HEK293 (cell line): ENCODE data around the gene IL17RC.

Source experiments
- ZBTB21 ChIP-seq: fragments of 450-650 bp; formaldehyde crosslinking; IDR thresholded peaks from 2 replicates; pipeline ENCODE4 v1.5.1; 2017; ENCODE audit warnings: missing biosample characterization, missing genetic modification characterization
- ZNF121 ChIP-seq: fragments of 450-650 bp; formaldehyde crosslinking; IDR thresholded peaks from 2 replicates; pipeline ENCODE4 v1.5.1; 2016; ENCODE audit warnings: missing biosample characterization, missing genetic modification characterization
- ZNF768 ChIP-seq: fragments of 450-650 bp; formaldehyde crosslinking; IDR thresholded peaks from 2 replicates; pipeline ENCODE4 v1.5.1; 2018; ENCODE audit warnings: missing biosample characterization, mild to moderate bottlenecking, missing genetic modification characterization
- TF ChIP-seq, protein P1 (sequence below): fragments of 450-650 bp; formaldehyde crosslinking; IDR thresholded peaks from 2 replicates; pipeline ENCODE4 v1.5.1; 2016; ENCODE audit warnings: missing biosample characterization, missing genetic modification characterization, borderline replicate concordance
- TF ChIP-seq, protein P2 (sequence below): fragments of 450-650 bp; formaldehyde crosslinking; IDR thresholded peaks from 2 replicates; pipeline ENCODE4 v1.5.1; 2016; ENCODE audit warnings: missing biosample characterization, missing genetic modification characterization
- TF ChIP-seq, protein P3 (sequence below): IDR thresholded peaks from 2 replicates; pipeline ENCODE4 v1.6.1; 2011; ENCODE audit warnings: mild to moderate bottlenecking, low read depth, low read length, borderline replicate concordance

DNA sequence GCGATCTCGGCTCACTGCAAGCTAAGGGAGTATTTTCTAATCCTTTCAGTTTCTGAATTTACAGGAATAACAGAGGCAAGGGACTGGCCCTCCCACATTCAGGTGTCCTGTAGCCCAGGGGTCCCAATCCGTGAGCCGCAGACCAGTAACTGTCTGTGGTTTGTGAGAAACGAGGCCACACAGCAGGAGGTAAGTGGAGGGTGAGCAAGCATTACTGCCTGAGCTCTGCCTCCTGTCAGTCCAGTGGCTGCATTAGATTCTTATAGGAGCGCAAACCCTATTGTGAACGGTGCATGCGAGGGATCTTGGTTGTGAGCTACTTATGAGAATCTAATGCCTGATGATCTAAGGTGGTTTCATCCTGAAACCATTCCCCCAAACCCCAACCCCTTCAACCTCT, 5.0 kb upstream of the IL17RC start:
- TF ChIP-seq, protein P1, sequence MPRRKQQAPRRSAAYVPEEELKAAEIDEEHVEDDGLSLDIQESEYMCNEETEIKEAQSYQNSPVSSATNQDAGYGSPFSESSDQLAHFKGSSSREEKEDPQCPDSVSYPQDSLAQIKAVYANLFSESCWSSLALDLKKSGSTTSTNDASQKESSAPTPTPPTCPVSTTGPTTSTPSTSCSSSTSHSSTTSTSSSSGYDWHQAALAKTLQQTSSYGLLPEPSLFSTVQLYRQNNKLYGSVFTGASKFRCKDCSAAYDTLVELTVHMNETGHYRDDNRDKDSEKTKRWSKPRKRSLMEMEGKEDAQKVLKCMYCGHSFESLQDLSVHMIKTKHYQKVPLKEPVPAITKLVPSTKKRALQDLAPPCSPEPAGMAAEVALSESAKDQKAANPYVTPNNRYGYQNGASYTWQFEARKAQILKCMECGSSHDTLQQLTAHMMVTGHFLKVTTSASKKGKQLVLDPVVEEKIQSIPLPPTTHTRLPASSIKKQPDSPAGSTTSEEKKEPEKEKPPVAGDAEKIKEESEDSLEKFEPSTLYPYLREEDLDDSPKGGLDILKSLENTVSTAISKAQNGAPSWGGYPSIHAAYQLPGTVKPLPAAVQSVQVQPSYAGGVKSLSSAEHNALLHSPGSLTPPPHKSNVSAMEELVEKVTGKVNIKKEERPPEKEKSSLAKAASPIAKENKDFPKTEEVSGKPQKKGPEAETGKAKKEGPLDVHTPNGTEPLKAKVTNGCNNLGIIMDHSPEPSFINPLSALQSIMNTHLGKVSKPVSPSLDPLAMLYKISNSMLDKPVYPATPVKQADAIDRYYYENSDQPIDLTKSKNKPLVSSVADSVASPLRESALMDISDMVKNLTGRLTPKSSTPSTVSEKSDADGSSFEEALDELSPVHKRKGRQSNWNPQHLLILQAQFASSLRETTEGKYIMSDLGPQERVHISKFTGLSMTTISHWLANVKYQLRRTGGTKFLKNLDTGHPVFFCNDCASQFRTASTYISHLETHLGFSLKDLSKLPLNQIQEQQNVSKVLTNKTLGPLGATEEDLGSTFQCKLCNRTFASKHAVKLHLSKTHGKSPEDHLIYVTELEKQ: no peak
- TF ChIP-seq, protein P2, sequence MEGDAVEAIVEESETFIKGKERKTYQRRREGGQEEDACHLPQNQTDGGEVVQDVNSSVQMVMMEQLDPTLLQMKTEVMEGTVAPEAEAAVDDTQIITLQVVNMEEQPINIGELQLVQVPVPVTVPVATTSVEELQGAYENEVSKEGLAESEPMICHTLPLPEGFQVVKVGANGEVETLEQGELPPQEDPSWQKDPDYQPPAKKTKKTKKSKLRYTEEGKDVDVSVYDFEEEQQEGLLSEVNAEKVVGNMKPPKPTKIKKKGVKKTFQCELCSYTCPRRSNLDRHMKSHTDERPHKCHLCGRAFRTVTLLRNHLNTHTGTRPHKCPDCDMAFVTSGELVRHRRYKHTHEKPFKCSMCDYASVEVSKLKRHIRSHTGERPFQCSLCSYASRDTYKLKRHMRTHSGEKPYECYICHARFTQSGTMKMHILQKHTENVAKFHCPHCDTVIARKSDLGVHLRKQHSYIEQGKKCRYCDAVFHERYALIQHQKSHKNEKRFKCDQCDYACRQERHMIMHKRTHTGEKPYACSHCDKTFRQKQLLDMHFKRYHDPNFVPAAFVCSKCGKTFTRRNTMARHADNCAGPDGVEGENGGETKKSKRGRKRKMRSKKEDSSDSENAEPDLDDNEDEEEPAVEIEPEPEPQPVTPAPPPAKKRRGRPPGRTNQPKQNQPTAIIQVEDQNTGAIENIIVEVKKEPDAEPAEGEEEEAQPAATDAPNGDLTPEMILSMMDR (tag by site-specific recombination): no peak
- TF ChIP-seq ZNF768 (tag by site-specific recombination): no peak
- TF ChIP-seq, protein P3, sequence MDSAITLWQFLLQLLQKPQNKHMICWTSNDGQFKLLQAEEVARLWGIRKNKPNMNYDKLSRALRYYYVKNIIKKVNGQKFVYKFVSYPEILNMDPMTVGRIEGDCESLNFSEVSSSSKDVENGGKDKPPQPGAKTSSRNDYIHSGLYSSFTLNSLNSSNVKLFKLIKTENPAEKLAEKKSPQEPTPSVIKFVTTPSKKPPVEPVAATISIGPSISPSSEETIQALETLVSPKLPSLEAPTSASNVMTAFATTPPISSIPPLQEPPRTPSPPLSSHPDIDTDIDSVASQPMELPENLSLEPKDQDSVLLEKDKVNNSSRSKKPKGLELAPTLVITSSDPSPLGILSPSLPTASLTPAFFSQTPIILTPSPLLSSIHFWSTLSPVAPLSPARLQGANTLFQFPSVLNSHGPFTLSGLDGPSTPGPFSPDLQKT: no peak
- TF ChIP-seq ZNF121 (tag by site-specific recombination): no peak; the same call in 1 of the 2 replicates
- TF ChIP-seq ZBTB21 (tag by site-specific recombination): no peak
